PC-9 (cell line): ENCODE measurements around the gene LMAN1L.

Experiments used
- EZH2 ChIP-seq: fragments of 200-600 bp; sonication (generic); IDR thresholded peaks from 2 replicates; pipeline ENCODE4 v1.8.0; 2017; ENCODE audit warnings: antibody characterized with exemption, low read depth
- TF ChIP-seq, protein P1 (sequence below): fragments of 200-600 bp; sonication (generic); conservative IDR thresholded peaks from 2 replicates; pipeline ENCODE4 v1.6.1; 2017; ENCODE audit warnings: mixed run types, antibody characterized with exemption, mild to moderate bottlenecking, moderate library complexity

DNA sequence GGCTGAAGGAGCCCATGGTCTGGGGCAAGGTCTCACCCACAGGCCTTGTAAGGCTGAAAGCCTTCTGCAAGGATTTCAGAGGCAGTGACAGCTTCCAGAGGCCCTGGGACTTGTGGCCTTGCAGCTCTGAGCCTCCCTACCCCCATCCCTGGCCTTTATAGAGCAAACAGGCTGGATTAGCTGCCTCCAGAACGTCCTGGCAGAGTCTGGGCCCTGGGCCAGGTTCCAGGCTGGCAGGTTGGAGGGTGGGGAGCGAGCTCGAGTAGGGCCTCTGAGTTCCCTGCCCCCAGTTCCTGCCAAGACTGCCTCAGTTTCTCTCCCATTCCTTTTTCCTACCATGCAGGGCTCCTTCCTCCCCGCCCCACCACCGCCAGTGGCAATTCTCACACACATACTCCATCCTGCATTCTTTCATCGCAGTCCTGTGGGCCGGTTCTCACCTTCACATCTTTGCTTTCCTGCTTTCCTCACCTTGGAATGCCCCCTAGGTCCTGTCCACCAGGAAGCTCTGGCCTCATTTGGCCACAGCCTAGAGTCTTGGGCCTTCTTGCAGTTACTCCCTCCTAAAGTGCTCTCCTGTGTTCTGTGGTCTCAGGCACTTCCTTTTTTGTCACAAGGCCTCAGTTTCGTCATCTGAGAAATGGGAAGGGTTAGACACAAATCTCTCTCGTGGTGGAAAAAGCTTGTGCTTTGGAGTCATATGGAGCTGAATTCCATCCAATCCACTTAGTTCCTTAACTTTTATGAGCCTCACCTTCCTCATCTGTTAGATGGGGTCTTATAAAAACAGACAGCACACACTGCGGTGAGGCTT lies 2.7 kb downstream of the LMAN1L start:
- TF ChIP-seq, protein P1, sequence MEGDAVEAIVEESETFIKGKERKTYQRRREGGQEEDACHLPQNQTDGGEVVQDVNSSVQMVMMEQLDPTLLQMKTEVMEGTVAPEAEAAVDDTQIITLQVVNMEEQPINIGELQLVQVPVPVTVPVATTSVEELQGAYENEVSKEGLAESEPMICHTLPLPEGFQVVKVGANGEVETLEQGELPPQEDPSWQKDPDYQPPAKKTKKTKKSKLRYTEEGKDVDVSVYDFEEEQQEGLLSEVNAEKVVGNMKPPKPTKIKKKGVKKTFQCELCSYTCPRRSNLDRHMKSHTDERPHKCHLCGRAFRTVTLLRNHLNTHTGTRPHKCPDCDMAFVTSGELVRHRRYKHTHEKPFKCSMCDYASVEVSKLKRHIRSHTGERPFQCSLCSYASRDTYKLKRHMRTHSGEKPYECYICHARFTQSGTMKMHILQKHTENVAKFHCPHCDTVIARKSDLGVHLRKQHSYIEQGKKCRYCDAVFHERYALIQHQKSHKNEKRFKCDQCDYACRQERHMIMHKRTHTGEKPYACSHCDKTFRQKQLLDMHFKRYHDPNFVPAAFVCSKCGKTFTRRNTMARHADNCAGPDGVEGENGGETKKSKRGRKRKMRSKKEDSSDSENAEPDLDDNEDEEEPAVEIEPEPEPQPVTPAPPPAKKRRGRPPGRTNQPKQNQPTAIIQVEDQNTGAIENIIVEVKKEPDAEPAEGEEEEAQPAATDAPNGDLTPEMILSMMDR: no peak
- TF ChIP-seq EZH2: no peak
